Natural killer cell (primary cell): ENCODE measurements around the gene GCH1. TPM values are rescaled to one million over a fixed set of nuclear protein-coding genes. Genes with fewer than 3 reads are reported as not detected.

Source experiments
- ATAC-seq, 3 donors: fragments of 150-1000 bp in 2 of 3; fragments of 200-7000 bp in 1 of 3; cut with Tn5 transposase; 1 replicate in 1 of 3; 2 replicates in 2 of 3; pipeline ENCODE4 v1.10.0; 2021; ENCODE audit warnings: mild to moderate bottlenecking in 2 of 3, moderate library complexity in 2 of 3
- DNase-seq, 2 donors: peaks; one replicate each; pipeline versions ENCODE4 v3.0.0 to v3.0.0-alpha.2; 2013 to 2021; ENCODE audit warnings: mixed read lengths in 1 of 2
- H3K27ac ChIP-seq: one replicate; pipeline ENCODE4 v1.5.1; 2013; ENCODE audit warnings: mild to moderate bottlenecking, low read length
- H3K27me3 ChIP-seq: one replicate; pipeline ENCODE4 v1.6.1; 2013; ENCODE audit warnings: low read length; ENCODE audit not compliant: control insufficient read depth, insufficient read depth
- H3K36me3 ChIP-seq: one replicate; pipeline ENCODE4 v1.6.1; 2013; ENCODE audit warnings: low read length; ENCODE audit not compliant: control insufficient read depth, insufficient read depth
- H3K4me1 ChIP-seq: one replicate; pipeline ENCODE4 v1.6.1; 2013; ENCODE audit warnings: low read length; ENCODE audit not compliant: control insufficient read depth, insufficient read depth
- H3K4me3 ChIP-seq: one replicate; pipeline ENCODE4 v1.5.1; 2013; ENCODE audit warnings: low read length
- H3K9me3 ChIP-seq: one replicate; pipeline ENCODE4 v1.6.1; 2013; ENCODE audit warnings: low read length; ENCODE audit not compliant: control insufficient read depth, insufficient read depth
- H3K27ac Mint-ChIP-seq, 2 donors: one replicate each; pipeline ENCODE4 v1.8.0; 2022; ENCODE audit warnings: mild to moderate bottlenecking in 2 of 2, mixed read lengths in 2 of 2, moderate library complexity in 1 of 2
- H3K27me3 Mint-ChIP-seq, 2 donors: one replicate each; pipeline ENCODE4 v1.8.0; 2022; ENCODE audit warnings: low read depth in 2 of 2, mixed read lengths in 2 of 2
- H3K36me3 Mint-ChIP-seq: one replicate; pipeline ENCODE4 v1.8.0; 2022; ENCODE audit warnings: mixed read lengths
- H3K4me1 Mint-ChIP-seq, 2 donors: one replicate each; pipeline ENCODE4 v1.8.0; 2022; ENCODE audit warnings: mixed read lengths in 2 of 2
- H3K4me3 Mint-ChIP-seq: one replicate; pipeline ENCODE4 v1.8.0; 2022; ENCODE audit warnings: mild to moderate bottlenecking, moderate library complexity, mixed read lengths
- H3K9me3 Mint-ChIP-seq, 2 donors: one replicate each; pipeline ENCODE4 v1.8.0; 2022; ENCODE audit warnings: mixed read lengths in 2 of 2
- WGBS: methylation state at CpG from one replicate; pipeline ENCODE4 v1.1.7; 2013; ENCODE audit warnings: missing lambda C conversion rate; ENCODE audit not compliant: insufficient coverage; 5-methylcytosine and 5-hydroxymethylcytosine counted together
- intact Hi-C: fragments of 100-400 bp; cut with micrococcal nuclease; formaldehyde crosslinking; loops from one replicate; pipeline ENCODE4 v1.14.2; 2022
- total RNA-seq, 4 donors: library from RNA; stranded (reverse); fragments of 120-200 nt in 1 of 4; gene quantifications; one replicate each; pipeline versions ENCODE4 v1.2.3 to v1.2.4, GENCODE V29; 2013 to 2022
- TF ChIP-seq, protein P1 (sequence below): fragments of 200-600 bp; IDR thresholded peaks from one replicate; pipeline ENCODE4 v1.8.0; 2022; ENCODE audit warnings: antibody characterized with exemption

The GCH1 gene
- total RNA-seq, 3 donors from 2014 or later (not counting 1 experiment from before 2014, with no cell fraction given), result 51.7 to 71.5 (median 52.6) TPM

DNA sequence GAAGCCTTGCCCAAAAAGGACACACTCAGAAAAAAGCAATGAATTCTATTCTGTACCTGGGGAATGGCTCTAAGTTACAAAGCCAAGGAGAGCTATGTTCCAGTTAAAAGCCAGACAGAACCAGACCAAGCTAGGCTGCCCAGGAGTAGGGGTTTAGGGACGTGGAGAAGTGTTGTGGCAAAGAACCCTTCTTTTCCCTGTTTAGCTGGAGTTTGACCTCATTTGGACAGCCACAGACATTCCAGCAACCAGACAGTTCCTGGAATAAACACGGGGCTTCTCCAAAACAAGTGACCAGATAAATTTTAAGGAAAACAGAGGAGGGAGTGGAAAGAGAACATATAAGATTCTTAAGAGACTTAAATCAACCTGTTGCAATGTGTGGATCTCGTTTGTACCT, 62.3 kb downstream of the GCH1 start:
- TF ChIP-seq, protein P1, sequence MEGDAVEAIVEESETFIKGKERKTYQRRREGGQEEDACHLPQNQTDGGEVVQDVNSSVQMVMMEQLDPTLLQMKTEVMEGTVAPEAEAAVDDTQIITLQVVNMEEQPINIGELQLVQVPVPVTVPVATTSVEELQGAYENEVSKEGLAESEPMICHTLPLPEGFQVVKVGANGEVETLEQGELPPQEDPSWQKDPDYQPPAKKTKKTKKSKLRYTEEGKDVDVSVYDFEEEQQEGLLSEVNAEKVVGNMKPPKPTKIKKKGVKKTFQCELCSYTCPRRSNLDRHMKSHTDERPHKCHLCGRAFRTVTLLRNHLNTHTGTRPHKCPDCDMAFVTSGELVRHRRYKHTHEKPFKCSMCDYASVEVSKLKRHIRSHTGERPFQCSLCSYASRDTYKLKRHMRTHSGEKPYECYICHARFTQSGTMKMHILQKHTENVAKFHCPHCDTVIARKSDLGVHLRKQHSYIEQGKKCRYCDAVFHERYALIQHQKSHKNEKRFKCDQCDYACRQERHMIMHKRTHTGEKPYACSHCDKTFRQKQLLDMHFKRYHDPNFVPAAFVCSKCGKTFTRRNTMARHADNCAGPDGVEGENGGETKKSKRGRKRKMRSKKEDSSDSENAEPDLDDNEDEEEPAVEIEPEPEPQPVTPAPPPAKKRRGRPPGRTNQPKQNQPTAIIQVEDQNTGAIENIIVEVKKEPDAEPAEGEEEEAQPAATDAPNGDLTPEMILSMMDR, result no peak
- peaks cover 8 to 11% of the 10 kb centered on the region in 2 donors for H3K4me1 Mint-ChIP-seq
- DNase-seq, result no peak
- peaks cover 39% of the 10 kb centered on the region for H3K36me3 Mint-ChIP-seq
- H3K9me3 Mint-ChIP-seq, result no peaks in the 10 kb centered on the region
- Histone ChIP-seq H3K36me3 (peaks cover 19% of the 10 kb centered on the region), H3K9me3 (no peaks in the 10 kb centered on the region), H3K27me3 (no peaks in the 10 kb centered on the region), H3K4me3 (no peak overlapping the region), H3K4me1 (no peaks in the 10 kb centered on the region), H3K27ac (no peak overlapping the region)
- H3K27ac Mint-ChIP-seq, result peak overlapping the region in 1 of 2 donors; percentile 31
- H3K4me3 Mint-ChIP-seq, result no peak overlapping the region
- ATAC-seq, result no peak
- 96% methylated on average over 2 of the region's 3 CpGs for WGBS
- no peaks in the 10 kb centered on the region for H3K27me3 Mint-ChIP-seq
- intact Hi-C loops, result no loop called here

DNA sequence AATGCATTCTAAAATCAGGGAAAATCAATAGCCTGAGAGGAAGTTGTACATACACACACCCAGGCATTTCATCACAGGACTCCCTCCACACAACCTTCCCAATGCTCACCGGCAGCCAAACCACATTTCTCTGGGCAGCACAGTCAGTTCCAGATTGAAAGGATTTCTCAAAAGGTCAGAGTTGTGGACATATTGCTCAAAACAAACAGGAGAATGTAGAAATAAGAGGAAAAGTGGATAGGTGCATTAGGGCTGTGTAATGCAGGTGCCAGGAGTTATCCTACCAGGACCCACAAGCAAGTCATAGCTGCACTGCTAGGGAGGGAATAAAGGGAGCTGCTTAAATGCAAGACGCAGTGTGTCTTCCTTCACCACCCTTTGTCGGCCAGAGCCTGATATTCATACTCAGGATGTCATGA, 62.9 kb downstream of the GCH1 start:
- H3K36me3 ChIP-seq, result peaks cover 19% of the 10 kb centered on the region
- no peak for ATAC-seq

DNA sequence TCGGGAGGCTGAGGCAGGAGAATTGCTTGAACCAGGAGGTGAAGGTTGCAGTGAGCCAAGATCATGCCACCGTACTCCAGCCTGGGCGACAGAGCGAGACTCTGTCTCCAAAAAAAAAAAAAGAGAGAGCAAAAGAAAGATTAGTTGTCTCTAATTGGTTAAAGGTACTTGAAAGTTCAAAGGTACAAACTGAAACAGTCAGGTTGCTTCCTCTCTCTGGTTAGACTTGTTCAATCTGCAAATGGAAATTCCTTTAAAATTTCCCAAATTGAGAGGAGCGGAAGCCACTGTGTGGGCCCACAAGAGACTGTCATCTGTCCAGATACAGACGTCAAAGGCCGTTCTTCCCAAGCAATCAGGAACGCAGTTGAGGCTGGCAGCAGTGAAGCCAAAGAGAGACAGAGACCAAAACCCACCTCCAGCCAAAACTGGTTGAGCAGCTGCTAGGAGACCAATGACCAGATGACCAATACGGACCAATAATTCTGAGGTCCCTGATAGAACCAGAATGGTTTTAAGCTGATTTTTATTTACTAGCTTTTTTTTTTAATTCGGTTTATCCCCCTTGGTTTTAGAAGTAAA, 63.6 kb downstream of the GCH1 start:
- no peaks in the 10 kb centered on the region for H3K9me3 ChIP-seq
- peaks cover 19% of the 10 kb centered on the region for H3K36me3 ChIP-seq
- intact Hi-C loops, result no loop called here
- no peaks in the 10 kb centered on the region for H3K4me1 ChIP-seq
- H3K27ac ChIP-seq, result no peak overlapping the region
- Mint-ChIP-seq H3K27ac (peak overlapping the region; percentile 16 to 51), H3K27me3 (no peaks in the 10 kb centered on the region), H3K4me3 (no peak overlapping the region), H3K4me1 (peaks cover 1 to 7% of the 10 kb centered on the region in 2 donors), H3K9me3 (no peaks in the 10 kb centered on the region), H3K36me3 (peaks cover 32% of the 10 kb centered on the region)
- 97% methylated on average over 9 of the region's 10 CpGs for WGBS
- ATAC-seq (no peak), DNase-seq (no peak)
- no peaks in the 10 kb centered on the region for H3K27me3 ChIP-seq
- TF ChIP-seq, protein P1, result no peak
- H3K4me3 ChIP-seq, result no peak overlapping the region

More for the DNA sequence above, 62.9 kb downstream of the GCH1 start:
- Mint-ChIP-seq H3K27ac (peak overlapping the region; percentile 16 to 51), H3K4me3 (no peak overlapping the region), H3K27me3 (no peaks in the 10 kb centered on the region), H3K9me3 (no peaks in the 10 kb centered on the region), H3K36me3 (peaks cover 37% of the 10 kb centered on the region), H3K4me1 (peaks cover 8 to 10% of the 10 kb centered on the region in 2 donors)
- TF ChIP-seq, protein P1, result no peak
- no peaks in the 10 kb centered on the region for H3K4me1 ChIP-seq
- intact Hi-C loops, result no loop called here
- 100% methylated on average over 2 of the region's 3 CpGs for WGBS
- no peaks in the 10 kb centered on the region for H3K27me3 ChIP-seq
- H3K27ac ChIP-seq, result no peak overlapping the region
- DNase-seq, result no peak
- no peaks in the 10 kb centered on the region for H3K9me3 ChIP-seq
- no peak overlapping the region for H3K4me3 ChIP-seq
